LHCN-M2 (cell line): ENCODE results near the gene CARD10. TPM values are rescaled to one million over a fixed set of nuclear protein-coding genes. Genes with fewer than 3 reads are reported as not detected.
A peak's percentile ranks its signal among the peaks of the same experiment; 100 is the strongest.

ENCODE experiments used
- DNase-seq: peaks from one replicate; pipeline ENCODE4 v3.0.0-alpha.2; 2012; ENCODE audit warnings: low read depth
- polyA plus RNA-seq: library from polyadenylated mRNA; unstranded; fragments of >200 nt; gene quantifications from one replicate; pipeline ENCODE4 v1.2.1, GENCODE V29; 2012; ENCODE audit warnings: missing spikeins
- total RNA-seq: library from RNA; depleted of rRNA; stranded (reverse); fragments of >200 nt; gene quantifications from 2 replicates; pipeline ENCODE4 v1.2.3, GENCODE V29; 2014; rRNA removed

CARD10 gene, protein sequence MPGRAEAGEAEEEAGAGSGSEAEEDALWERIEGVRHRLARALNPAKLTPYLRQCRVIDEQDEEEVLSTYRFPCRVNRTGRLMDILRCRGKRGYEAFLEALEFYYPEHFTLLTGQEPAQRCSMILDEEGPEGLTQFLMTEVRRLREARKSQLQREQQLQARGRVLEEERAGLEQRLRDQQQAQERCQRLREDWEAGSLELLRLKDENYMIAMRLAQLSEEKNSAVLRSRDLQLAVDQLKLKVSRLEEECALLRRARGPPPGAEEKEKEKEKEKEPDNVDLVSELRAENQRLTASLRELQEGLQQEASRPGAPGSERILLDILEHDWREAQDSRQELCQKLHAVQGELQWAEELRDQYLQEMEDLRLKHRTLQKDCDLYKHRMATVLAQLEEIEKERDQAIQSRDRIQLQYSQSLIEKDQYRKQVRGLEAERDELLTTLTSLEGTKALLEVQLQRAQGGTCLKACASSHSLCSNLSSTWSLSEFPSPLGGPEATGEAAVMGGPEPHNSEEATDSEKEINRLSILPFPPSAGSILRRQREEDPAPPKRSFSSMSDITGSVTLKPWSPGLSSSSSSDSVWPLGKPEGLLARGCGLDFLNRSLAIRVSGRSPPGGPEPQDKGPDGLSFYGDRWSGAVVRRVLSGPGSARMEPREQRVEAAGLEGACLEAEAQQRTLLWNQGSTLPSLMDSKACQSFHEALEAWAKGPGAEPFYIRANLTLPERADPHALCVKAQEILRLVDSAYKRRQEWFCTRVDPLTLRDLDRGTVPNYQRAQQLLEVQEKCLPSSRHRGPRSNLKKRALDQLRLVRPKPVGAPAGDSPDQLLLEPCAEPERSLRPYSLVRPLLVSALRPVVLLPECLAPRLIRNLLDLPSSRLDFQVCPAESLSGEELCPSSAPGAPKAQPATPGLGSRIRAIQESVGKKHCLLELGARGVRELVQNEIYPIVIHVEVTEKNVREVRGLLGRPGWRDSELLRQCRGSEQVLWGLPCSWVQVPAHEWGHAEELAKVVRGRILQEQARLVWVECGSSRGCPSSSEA
- 22.4 and 23.0 TPM in 2 replicates for total RNA-seq
- polyA plus RNA-seq: 10.6 TPM

DNA sequence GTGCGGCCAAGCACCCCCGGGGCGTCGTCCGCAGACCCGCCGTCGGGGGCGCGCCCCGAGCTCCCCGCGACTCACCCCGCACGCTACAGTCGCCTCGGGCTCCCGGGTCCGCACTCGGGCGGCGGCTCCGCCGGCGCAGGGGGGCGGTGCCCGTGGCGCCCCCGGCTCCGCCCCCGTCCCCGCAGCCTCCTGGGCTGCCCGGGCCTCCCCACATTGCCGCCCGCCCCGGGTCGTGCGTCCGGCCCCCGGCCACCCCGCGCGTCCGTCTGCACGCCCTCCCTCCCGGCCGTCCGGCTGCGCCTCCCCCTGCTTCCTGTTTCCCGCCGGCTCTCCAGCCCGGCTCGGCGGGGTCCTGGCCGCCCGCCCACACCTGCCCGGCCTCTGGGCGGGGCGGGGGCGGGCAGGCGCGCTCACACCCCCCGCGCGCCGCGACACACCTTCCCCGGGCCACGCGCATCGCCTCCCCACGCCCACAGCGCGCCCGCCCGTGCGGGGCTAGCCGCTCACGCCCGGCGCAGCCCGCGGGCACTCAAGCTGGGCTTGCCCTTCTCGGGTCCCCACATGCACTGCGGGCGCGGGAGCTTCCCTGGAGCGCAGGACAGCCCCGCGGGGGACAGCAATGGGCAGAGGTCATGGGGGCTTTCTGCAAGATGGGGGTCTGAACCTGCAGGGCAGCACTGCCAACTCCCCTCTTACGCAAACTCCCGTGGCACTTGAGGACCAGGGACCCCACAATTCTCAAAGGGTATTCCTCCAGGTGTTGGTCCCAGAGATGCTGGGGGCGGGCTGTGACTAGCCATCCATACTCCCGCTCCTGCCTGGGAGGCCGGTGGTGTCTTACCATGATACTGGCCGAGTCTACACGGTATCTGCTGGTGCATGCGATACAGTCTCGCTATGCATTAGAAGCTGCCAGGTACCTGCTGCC, at the start of gene CARD10:
Gene CARD10, minus strand, starts transcription at position 148 of the 928 bp plus-strand sequence. CDS start 215 bp downstream, outside the sequence.
- no peak for DNase-seq

DNA sequence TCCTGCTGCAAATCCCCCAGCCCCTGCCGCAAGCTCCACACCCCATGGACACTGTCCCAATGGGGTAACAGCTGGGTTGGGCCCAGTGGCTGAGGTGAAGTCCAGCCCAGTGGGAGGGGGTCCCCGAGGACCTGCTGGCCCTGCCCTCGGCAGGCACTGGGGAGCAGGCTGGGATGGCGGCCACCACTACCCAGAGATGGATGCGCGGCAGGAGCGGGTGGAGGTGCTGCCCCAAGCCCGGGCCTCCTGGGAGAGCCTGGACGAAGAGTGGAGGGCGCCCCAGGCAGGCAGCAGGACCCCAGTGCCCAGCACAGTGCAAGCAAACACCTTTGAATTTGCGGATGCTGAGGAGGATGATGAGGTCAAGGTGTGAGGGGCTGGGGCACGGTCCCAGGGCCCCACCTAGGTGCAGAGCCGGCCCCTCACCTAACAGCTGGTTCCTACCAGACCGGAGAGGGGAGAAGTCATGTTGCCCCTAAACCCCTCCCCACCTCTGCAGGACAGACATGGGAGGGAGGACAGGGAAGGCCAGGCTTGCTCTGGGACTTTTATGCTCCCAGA, 49.3 kb upstream of the CARD10 start:
- no peak for DNase-seq

GRCh38 chr22:37568012-37568411, 48.8 kb upstream of the CARD10 start:
- no peak for DNase-seq

DNA sequence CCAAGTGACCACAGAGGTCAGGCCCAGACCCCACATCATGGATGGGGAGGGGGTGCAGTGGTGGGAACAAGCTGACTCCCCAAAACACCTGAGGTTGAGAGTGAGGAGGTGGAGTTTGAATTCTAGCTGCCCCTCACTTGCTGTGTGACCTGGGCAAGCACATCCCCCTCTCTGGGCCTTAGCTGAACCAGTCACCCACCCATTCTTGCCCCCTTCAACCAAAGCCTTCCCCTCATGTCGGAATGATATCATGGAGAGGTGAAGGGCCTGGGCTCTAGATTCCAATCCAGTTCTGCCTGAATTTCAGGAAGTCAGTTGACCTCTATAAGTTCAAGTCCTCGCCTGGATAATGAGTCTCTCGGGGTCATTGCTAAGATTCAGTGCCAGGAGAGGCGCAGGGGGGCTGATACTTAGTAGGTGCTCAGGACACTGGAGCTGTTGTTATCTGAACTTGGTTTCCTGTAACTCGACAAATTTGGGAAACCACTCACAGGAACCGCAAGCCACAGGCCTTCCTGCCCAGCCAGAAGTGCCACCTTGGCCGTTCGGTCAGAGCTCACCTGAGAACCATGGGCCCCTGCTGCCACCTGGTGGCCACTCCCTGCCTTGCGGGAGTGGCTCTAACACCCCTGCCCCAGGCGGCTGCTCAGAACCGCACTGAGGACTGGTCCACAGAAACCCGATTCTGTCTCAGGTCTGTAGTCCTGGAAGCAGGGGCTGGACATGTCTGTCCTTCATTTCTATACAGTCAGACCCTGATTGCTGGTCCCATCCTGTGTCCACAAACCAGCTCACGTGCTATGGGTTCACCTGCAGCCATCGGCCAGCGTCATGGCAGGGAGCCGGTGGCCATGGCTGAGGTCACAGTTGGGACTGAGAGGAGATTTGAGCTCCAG, 47.9 kb upstream of the CARD10 start:
- DNase-seq: peak; percentile 42

- DNase-seq: no peak
Observed at GRCh38 chr22:37566329-37566837, 47.2 kb upstream of the CARD10 start.

DNA sequence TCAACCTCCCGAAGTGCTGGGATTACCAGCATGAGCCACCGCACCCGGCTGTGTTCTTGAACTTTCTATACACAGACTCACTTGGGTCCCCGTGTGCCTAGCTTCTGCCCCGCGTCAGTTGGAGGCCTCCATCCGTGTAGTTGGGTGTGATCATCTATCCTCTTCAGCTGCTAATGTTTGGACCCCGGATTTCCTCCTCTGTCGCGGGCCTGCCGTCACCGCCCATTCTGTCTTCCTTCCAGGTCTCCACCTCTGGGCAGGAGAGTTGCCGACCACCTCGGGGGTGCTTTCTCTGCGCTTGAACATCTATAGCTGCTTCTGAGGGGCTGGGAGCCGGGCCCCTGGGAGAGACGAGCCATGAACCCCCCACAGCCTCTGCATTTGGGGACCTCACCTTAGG, 46.6 kb upstream of the CARD10 start:
- no peak for DNase-seq

DNA sequence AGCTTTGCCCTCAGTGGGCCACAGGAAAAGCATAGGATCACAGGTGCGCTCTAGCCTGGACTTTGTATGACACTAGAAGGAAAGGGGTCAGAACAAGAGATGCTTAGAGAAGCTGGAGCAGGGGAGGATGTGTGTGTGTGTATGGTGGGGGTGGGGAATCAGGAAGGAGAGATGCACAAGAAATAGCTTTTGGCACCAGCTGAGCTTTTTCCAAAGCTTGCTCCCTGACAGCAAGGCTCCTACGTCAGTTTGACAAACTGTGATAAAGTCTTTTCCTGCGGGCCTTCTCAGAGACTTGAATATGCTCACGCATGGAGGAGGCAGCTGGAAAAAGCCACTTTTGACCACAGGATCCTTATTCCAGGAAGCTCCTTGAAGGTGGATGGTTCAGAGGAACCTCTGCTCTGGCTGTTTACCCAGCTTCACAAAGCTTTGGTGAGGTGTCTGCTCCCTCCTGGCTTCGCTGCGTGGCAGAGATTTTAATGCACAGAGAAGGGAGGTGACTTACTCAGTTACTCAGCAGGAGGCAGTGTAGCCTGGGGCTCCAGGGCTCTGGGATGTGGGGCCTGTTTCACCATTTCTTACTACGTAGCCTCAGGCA, 45.0 kb upstream of the CARD10 start:
- no peak for DNase-seq

- peak; percentile 93 for DNase-seq
Observed at GRCh38 chr22:37563153-37564081, 44.2 kb upstream of the CARD10 start.

- no peak for DNase-seq
Observed at GRCh38 chr22:37562049-37562875, 43.0 kb upstream of the CARD10 start.

- DNase-seq: peak; percentile 86
Observed at GRCh38 chr22:37561212-37562048, 42.2 kb upstream of the CARD10 start.

GRCh38 chr22:37560608-37561211, 41.5 kb upstream of the CARD10 start:
- DNase-seq: peak; percentile 52

DNA sequence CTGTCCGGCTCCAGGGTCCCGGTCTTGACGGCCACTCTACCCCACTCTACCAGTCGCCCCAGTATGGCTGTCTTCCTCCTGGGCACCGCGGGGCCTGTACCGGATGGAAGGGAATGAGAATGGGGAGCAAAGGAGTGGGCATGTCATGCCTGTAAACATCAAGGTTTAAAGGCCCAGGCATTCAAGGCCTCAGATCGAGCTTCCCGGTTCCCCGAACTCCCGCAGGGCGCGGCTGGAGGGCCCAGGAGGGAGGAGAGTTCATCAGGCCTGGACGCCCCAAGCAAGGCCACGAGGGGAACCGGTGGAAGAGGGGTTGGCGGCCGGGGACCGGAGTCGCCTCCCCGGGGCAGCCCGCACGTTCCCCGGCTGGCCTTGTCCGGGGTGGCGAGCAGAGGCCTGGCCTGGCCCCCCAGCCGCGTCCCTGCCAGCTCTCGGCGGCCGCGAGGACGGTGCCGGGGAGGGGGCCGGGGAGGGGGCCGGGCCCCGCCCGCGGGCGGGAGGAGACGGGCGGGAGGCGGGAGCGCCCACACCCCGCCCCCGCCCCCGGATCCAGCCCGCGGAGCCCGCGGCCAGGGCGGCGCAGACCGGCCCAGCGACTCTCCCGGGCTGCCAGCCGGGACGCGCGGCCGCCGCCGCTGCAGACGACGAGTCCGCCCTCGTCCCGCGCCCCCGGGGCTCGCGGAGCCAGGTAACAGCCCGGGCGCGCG, 40.8 kb upstream of the CARD10 start, which contains the start of gene CDC42EP1:
Gene CDC42EP1, plus strand, starts transcription at position 580 of the 707 bp plus-strand sequence. CDS start 5,870 bp downstream, outside the sequence.
- DNase-seq: peak; percentile 65

DNA sequence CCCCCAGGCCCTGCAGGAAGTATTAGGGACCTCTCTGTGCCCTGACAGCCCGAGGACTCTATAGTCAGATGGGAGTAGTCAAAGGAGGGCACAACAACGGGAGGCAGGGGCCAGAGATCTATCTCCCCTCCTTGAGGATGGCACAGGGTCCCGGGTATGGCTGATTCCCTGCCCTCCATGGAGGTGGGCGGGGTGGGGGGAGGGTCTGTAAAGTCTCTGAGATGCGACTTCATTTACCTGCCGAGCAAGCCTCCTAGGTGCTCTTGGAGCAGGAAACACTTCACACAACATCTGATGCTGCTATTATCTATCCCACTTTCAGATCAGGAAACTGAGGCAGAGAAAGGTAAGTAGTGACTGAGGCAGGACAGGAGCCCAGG, 40.3 kb upstream of the CARD10 start:
- no peak for DNase-seq

DNA sequence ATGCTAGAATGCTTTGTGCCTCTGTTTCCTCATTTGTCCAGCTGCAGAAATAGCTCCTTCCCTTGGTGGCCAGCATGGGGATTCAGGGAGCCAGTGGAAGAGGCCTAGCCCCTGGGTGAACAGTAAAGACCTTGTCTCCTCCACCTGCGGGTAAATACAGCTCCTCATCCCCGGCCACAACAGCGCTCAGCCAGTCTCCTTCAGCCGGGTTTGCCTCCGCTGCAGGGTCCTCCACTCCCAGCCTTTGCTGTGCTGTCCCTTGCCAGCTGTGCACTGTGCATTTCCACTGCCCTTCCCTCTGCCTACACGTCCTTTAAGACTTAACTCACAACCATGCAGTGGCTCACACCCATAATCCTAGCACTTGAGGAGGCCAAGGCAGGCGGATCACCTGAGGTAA, 39.6 kb upstream of the CARD10 start:
- DNase-seq: no peak
